WTC11 (cell line): Measurements from ENCODE around the gene WFDC6. TPM values are rescaled to one million over a fixed set of nuclear protein-coding genes. Genes with fewer than 3 reads are reported as not detected.

Experiments
- ATAC-seq: fragments of 200-7000 bp; cut with Tn5 transposase; 2 replicates; pipeline ENCODE4 v1.10.0; 2021; ENCODE audit warnings: mild to moderate bottlenecking, moderate library complexity
- CTCF ChIA-PET: fragments of 300-600 bp; sonication (Branson Sonifier 250); formaldehyde crosslinking; loops from one replicate; lab custom pipeline; 2021; ENCODE audit warnings: antibody characterized with exemption; lab: Charles Lee
- POLR2A ChIA-PET: fragments of 350-600 bp; sonication (Branson Sonifier 250); formaldehyde crosslinking; loops from one replicate; lab custom pipeline; 2021; ENCODE audit warnings: antibody characterized with exemption; lab: Charles Lee
- DNase-seq: peaks from one replicate; pipeline ENCODE4 v3.0.0; 2021; ENCODE audit warnings: low spot score
- H3K27ac Mint-ChIP-seq: 2 replicates; pipeline ENCODE4 v1.8.0; 2021; ENCODE audit warnings: mixed read lengths
- H3K27me3 Mint-ChIP-seq: 2 replicates; pipeline ENCODE4 v1.8.0; 2021; ENCODE audit warnings: low read depth, mild to moderate bottlenecking, moderate library complexity, mixed read lengths
- H3K36me3 Mint-ChIP-seq: 2 replicates; pipeline ENCODE4 v1.8.0; 2021; ENCODE audit warnings: mixed read lengths
- H3K4me1 Mint-ChIP-seq: 2 replicates; pipeline ENCODE4 v1.8.0; 2022; ENCODE audit warnings: mixed read lengths
- H3K4me3 Mint-ChIP-seq: 2 replicates; pipeline ENCODE4 v1.8.0; 2021; ENCODE audit warnings: mild to moderate bottlenecking, moderate library complexity, mixed read lengths
- H3K9me3 Mint-ChIP-seq: 2 replicates; pipeline ENCODE4 v1.8.0; 2021; ENCODE audit warnings: mixed read lengths
- ATF2 ChIP-seq: sonication (generic); formaldehyde crosslinking; IDR thresholded peaks from 2 replicates; pipeline ENCODE4 v1.8.1; 2022; ENCODE audit warnings: low read depth, missing genetic modification reagents, borderline replicate concordance
- CREM ChIP-seq: sonication (generic); formaldehyde crosslinking; IDR thresholded peaks from 2 replicates; pipeline ENCODE4 v1.8.1; 2022; ENCODE audit warnings: mild to moderate bottlenecking, missing genetic modification reagents, moderate library complexity
- CTCF ChIP-seq: fragments of 200-600 bp; IDR thresholded peaks from 2 replicates; pipeline ENCODE4 v1.8.0; 2022; ENCODE audit warnings: antibody characterized with exemption
- ERG ChIP-seq: fragments of 250-450 bp; sonication (Bioruptor Pico); IDR thresholded peaks from 2 replicates; pipeline ENCODE4 v1.8.0; 2021; ENCODE audit warnings: mild to moderate bottlenecking
- ESRRA ChIP-seq: sonication (generic); formaldehyde crosslinking; IDR thresholded peaks from 2 replicates; pipeline ENCODE4 v1.8.1; 2022; ENCODE audit warnings: mild to moderate bottlenecking, missing genetic modification reagents, borderline replicate concordance
- FOXP4 ChIP-seq: sonication (generic); formaldehyde crosslinking; IDR thresholded peaks from 2 replicates; pipeline ENCODE4 v1.8.0; 2022; ENCODE audit warnings: mild to moderate bottlenecking, missing genetic modification reagents
- GTF2I ChIP-seq: fragments of 250-450 bp; sonication (Bioruptor Pico); conservative IDR thresholded peaks from 2 replicates; pipeline ENCODE4 v1.4.0; 2021; ENCODE audit warnings: mild to moderate bottlenecking
- NR1H2 ChIP-seq: sonication (generic); formaldehyde crosslinking; IDR thresholded peaks from 2 replicates; pipeline ENCODE4 v1.9.0; 2021; ENCODE audit warnings: mild to moderate bottlenecking, moderate library complexity, missing genetic modification reagents
- PREB ChIP-seq: sonication (generic); formaldehyde crosslinking; IDR thresholded peaks from 2 replicates; pipeline ENCODE4 v1.8.1; 2022; ENCODE audit warnings: mild to moderate bottlenecking, missing genetic modification reagents, moderate library complexity, borderline replicate concordance
- STAT6 ChIP-seq: sonication (generic); formaldehyde crosslinking; conservative IDR thresholded peaks from 2 replicates; pipeline ENCODE4 v1.8.1; 2023; ENCODE audit warnings: mild to moderate bottlenecking, low read depth, missing genetic modification reagents, moderate library complexity
- TEAD1 ChIP-seq: sonication (generic); formaldehyde crosslinking; IDR thresholded peaks from 2 replicates; pipeline ENCODE4 v1.8.0; 2022; ENCODE audit warnings: mild to moderate bottlenecking, missing genetic modification reagents
- ZNF121 ChIP-seq: sonication (generic); formaldehyde crosslinking; IDR thresholded peaks from 2 replicates; pipeline ENCODE4 v1.8.0; 2023; ENCODE audit warnings: missing genetic modification reagents
- ZNF219 ChIP-seq: sonication (generic); formaldehyde crosslinking; IDR thresholded peaks from 2 replicates; pipeline ENCODE4 v1.8.0; 2023; ENCODE audit warnings: missing genetic modification reagents, mild to moderate bottlenecking, borderline replicate concordance
- ZNF317 ChIP-seq: sonication (generic); formaldehyde crosslinking; IDR thresholded peaks from 2 replicates; pipeline ENCODE4 v1.8.1; 2023; ENCODE audit warnings: low read depth, mild to moderate bottlenecking, moderate library complexity, missing genetic modification reagents, borderline replicate concordance
- ZNF396 ChIP-seq: fragments of 250-450 bp; sonication (Bioruptor Pico); IDR thresholded peaks from 2 replicates; pipeline ENCODE4 v1.8.0; 2021; ENCODE audit warnings: mild to moderate bottlenecking, moderate library complexity, borderline replicate concordance
- ZSCAN18 ChIP-seq: fragments of 250-450 bp; sonication (Bioruptor Pico); IDR thresholded peaks from 2 replicates; pipeline ENCODE4 v2.1.2; 2022; ENCODE audit warnings: mild to moderate bottlenecking, moderate library complexity
- total RNA-seq: library from RNA; stranded (reverse); gene quantifications from 3 replicates; pipeline ENCODE4 v1.2.3, GENCODE V29; 2021

WFDC6 gene
- total RNA-seq, 1 experiment from 2014 or later: not detected

GRCh38 chr20:45485388-45485787 is 53.9 kb downstream of the WFDC6 start (continued):
- no peak for TF ChIP-seq CTCF
- TF ChIP-seq ZNF396: no peak
- TF ChIP-seq, all 79 proteins: peak for 0

- Mint-ChIP-seq H3K9me3 (no peaks in the 10 kb centered on the region), H3K27me3 (no peaks in the 10 kb centered on the region), H3K4me3 (no peak overlapping the region), H3K27ac (peak overlapping the region; percentile 47), H3K4me1 (peaks cover 34% of the 10 kb centered on the region)
- CTCF ChIA-PET: interaction anchor here (0.8 to 4.3 kb wide), 11 partner anchors 15 to 286 kb away, joined by 3 to 41 read pairs (median 4); partner anchors contain the start of gene WFDC2
- TF ChIP-seq ZNF317 (CRISPR knock-in tag) (no peak), GTF2I (CRISPR knock-in tag) (no peak), ZNF121 (CRISPR knock-in tag) (no peak), STAT6 (no peak), FOXP4 (CRISPR knock-in tag) (no peak), CREM (CRISPR knock-in tag) (no peak), ZSCAN18 (CRISPR knock-in tag) (no peak), ATF2 (CRISPR knock-in tag) (no peak), ESRRA (no peak), PREB (CRISPR knock-in tag) (no peak), ZNF219 (CRISPR knock-in tag) (no peak), ERG (CRISPR knock-in tag) (no peak), TEAD1 (CRISPR knock-in tag) (no peak), NR1H2 (no peak)
- TF ChIP-seq, all 79 proteins: peak for 0
- ATAC-seq (peak; percentile 59), DNase-seq (peak; percentile 33)
- POLR2A ChIA-PET: no interaction called here
- peaks cover 16% of the 10 kb centered on the region for H3K36me3 Mint-ChIP-seq
These were observed 54.6 kb downstream of the WFDC6 start for GRCh38 chr20:45484676-45485075.
